Stimulated activated CD4-positive, alpha-beta T cell treated with anti-CD3 and anti-CD28 coated beads, TNF-alpha, amount 100 ng/mL, for 4 hours (primary cell): ENCODE data around the gene ARHGEF19.
"Not testable (repeated sequence)": the region's sequence is repeated elsewhere in the genome, so short reads cannot be mapped to it uniquely, and the experiment has no call there.

ENCODE experiments used
- DNase-seq, 3 experiments: peaks; one replicate each; pipeline ENCODE4 v3.0.0-alpha.2; 2020; ENCODE audit warnings: low read depth in 3 of 3

The ARHGEF19 gene

DNA sequence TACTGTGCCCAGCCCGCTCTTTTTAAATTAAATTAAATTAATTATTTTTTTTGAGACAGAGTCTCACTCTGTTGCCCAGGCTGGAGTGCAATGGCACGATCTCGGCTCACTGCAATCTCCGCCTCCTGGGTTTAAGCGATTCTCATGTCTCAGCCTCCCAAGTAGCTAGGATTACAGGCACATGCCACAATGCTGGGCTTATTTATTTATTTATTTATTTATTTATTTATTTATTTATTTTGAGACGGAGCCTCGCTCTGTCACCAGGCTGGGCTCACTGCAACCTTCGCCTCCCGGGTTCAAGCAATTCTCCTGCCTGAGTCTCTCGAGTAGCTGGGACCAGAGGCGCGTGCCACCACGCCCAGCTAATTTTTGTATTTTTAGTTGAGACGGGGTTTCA lies 10.3 kb upstream of the ARHGEF19 start:
- DNase-seq, result not testable (repeated sequence)

DNA sequence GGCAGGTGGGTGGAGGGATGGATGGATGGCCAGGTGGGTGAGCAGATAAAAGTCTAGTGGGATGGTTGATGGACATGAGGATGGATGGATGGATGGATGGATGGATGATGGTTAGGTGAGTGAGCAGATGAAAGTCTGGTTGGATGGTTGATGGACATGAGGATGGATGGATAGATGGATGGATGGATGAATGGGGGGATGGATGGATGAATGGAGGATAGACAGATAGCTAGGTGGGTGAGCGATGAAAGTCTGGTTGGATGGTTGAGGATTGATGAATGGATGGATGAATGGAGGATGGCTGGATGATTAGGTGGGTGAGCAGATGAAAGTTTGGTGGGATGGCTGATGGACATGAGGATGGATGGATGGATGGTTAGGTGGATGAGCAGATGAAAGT lies 9.0 kb upstream of the ARHGEF19 start:
- DNase-seq, result no peak

DNA sequence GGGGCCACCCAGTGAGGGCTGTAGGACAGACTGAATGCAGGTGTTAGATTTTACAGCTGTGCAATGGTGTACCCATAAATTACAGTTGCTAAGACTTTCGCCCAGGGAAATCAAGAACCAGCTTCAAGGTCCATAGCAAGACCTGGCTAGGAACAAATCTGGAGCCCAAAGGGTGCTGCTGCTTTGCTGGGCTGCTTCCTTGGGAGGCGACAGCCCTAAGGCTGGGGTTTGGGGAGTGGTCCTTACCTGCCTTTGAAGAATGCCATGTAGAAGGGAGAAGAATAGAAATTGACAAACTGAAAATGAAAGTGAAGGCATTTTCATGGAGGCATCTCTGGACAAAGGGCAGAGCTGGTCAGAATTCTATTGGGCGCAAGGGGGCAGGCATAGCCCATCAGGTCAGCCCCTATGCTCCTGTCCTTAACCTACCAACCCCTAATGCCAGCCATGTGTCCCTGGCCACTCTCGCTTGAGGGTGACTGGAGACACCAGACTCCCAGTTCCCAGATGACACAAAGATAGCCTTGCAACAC lies 7.6 kb upstream of the ARHGEF19 start:
- DNase-seq, result no peak

DNA sequence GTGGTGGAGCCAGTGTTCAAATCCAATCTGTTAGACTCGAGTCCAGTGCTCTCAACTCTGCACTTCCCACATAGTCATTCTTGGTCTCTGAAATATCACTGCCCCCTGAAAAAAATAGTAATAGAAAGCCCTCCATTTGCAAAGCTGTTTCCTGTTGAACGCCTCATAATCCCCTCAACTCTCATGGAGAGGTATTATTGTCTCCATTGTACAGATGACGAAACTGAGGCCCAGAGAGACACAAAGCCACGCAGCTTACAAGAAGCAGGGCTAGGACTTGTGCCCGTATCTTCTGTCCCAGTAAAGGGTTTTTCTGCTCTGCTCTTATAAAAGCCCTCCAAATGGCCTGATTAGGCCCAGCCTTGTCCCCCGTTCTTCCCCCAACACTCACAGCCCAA lies 6.2 kb upstream of the ARHGEF19 start:
- DNase-seq, result no peak

DNA sequence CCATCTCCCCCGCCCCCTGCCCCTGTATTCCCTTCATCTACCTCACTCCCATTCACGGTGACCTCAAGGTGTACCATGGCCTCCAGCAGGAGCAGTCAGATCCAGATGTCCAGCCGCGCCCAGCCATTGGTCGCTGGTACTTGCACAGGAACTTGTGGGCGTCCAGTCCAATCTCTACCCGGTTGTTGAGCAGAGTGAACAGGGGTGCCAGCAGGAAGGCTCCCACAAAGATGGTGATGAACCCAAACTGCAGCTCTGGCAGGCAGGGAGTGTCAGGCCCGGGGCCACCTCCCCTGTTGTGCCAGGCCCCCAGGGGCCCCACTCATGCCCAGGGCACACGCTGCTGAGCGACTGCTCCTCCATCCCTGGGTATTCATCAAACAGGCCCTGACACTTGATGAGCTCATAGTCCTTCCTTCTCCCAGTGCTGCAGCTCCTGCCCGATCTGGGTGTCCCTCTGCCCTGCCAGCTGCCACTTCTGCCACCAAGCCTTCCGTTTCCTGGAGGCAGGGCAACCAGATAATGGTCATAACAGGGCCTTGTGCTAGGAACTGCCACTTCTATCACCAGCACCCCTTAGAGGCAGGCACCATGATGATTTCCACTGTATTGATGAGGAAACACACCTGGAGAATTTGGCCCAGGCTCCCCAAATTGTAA lies 5.7 kb upstream of the ARHGEF19 start:
- DNase-seq, result no peak

DNA sequence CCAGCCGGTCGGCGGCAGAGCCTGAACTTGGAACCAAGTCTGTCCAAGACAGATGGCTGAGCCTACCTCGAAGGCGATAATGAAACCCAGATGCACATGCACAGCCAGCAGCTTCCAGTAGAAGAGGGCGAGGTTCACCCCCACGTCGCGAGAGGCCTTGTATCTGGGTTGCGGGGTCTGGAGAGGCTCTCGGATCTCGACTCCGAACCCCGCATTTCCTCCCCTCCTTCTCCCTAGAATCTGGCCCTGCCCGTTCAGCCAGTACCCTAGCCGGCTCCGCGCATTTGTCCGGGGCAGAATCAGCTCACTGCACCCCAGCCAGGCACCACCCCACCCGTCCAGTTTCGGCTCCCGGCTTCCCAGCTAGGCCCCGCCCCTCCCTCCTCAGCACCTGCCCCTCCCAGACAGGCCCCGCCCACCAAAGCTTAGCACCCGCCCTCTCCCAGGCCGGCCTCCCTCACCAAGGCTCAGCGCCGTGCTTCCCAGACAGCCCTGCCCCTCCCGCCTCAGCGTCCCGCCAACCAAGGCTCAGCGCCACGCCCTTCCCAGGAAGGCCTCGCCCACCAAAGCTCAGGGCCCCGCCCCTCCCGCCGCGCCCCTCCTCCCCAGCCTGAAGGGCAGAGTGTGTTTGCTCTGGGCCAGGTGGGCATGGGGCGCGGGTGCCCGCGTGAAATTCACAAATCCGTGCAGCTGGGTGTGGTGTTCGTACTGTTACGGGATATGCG lies 4.8 kb upstream of the ARHGEF19 start:
- DNase-seq, result peak; percentile 85 to 90 (median 90)

DNA sequence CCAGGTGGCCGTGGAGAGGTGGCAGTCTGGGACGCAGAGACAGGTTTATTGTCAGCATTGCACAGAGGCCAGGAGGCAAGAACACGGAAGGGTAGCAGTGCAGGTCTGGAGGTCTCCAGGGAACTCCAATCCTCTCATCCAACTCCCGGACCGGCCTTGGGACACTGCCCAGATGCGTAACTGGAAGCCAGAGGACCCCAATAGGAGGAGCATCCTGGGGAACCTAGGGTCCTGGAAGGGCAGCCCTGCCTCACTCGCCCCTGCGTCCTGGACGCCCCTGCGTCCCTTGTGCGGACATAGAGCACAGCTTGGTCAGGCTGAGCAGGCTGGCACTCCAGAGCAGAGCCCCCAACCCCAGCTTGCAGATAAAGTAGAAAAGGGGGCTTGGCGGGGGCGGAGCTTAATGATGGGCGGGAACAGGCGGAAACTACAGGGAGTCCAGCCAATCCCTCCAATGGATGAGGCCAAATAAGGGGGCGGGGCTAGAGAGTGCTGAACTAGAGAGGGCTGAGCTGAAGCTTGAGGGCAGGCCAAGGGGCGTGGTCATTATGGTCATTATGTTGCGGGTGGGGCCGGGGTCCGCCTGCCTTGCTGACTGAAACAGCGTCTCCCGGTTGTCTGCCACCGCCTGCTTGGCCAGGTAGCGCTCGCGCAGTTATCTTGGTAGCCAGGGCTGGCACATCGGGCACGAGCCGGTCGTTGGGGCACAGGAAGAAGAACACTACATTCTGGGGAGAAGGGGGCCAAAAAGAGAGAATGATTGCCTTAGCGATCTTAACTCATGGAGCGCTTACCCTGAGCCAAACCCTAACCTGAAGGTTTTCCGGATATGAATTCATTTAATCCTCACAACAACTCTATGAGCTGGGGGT lies 3.7 kb upstream of the ARHGEF19 start:
- DNase-seq, result no peak

DNA sequence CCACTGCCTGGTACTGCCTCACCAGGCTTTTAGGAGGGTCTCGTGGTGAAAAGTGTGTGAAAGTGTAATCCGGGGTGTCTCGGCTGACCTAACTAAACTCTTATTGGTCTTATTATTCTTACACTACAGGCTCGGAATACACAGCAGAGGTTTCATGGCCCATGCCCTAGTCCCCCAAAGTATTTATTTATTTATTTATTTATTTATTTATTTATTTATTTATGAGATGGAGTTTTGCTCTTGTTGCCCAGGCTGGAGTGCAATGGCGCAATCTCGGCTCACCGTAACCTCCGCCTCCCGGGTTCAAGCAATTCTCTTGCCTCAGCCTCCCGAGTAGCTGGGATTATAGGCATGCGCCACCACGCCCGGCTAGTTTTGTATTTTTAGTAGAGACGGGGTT lies 2.8 kb upstream of the ARHGEF19 start:
- DNase-seq, result not testable (repeated sequence)

DNA sequence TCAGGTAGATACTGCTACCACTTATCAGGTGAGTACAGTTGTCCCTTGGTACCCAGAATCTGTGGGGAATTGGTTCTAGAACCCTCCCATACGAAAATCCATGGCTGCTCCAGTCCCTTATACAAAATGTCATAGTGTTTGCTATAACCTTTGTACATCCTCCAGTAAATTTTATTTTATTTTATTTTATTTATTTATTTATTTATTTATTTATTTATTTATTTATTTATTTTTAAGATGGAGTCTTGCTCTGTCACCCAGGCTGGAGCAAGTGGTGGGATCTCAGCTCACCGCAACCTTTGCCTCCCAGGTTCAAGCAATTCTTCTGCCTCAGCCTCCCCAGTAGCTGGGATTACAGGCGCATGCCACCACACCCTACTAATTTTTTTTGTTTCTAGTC lies 1.1 kb upstream of the ARHGEF19 start:
- DNase-seq, result not testable (repeated sequence)

DNA sequence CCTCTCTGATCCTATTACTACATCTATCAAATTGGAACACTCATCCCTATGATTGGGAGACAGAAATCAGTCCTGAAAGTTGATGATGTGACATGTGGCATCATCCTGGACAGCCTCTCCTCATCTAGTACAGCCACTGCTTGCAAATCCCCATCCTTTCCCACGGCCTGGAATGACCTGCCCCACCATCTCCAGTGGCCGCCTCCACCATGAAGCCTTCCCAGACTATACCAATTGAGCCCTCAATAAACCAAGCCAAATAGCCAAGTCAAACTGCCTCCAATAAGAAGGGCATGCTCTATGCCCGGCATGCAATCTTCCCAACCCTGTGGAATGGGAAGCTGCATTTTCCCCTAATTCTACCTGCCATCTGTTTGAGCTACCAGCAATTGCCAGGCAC lies 561 bp upstream of the ARHGEF19 start:
- no peak for DNase-seq

DNA sequence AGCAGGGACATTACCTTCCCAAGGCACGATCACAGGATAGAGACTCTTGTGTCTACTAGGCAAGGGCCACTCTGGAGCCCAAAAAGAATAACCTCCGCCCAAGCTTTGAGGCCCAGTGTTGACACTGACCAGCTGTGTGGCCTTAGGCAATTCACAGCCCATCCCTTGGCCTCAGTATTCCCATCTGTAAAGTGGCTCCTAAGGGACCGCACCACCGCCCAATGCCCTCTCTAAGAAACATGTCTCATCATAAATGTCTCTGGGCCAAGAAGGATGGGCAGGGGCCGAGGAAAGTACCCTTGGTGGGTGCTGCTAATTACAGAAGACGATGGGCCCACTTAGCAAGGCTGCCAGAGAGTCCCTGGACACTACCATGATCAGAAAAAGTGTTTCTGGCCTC lies 628 bp downstream of the ARHGEF19 start:
- DNase-seq, result no peak

DNA sequence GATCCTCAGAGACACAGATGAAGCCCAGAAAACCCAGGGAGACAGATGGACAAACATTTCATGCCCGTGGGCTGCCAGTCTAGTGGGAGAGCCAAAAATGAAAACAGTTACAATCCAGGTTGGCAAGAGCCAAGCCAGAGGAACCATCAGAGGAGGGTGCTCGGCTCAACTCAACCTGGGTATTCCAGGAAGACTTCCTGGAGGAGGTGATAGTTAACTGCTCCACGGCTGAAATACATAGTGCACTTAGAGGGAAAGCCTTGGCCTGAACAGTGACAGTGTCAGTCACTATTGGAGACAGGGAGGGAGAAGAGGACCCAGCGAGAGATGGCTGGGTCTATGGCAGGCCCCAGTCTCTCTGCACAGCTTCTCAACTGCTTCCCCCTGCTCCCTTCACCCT lies 1.9 kb downstream of the ARHGEF19 start:
- no peak for DNase-seq

DNA sequence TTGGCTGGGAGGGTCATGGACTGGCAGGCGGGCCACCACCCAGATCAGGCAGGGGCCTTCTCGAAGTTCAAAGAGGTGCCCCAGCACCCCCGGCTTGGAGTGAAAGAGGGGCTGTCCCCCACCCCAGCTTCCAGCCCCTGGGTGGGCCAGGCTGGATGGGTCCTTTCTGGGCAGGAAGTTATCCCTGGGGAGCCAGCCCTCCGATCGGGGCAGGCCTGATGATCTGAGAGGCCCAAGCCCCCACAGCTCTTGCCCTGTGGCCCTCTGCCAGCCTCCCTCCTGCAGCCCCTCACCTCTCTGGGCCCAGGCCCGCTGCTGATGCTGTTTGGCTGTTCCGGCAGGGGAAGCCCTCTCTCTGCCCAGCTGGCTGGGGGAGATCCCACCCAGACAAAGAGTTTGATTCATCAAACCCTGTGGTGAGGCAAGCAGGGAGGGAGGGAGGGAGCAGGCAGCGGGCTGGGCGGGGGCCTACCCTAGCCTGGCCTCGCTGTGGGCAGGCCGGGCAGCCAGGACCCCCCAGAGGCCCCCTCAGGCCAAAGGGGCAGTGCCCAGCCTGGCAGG lies 2.5 kb downstream of the ARHGEF19 start:
- no peak for DNase-seq

DNA sequence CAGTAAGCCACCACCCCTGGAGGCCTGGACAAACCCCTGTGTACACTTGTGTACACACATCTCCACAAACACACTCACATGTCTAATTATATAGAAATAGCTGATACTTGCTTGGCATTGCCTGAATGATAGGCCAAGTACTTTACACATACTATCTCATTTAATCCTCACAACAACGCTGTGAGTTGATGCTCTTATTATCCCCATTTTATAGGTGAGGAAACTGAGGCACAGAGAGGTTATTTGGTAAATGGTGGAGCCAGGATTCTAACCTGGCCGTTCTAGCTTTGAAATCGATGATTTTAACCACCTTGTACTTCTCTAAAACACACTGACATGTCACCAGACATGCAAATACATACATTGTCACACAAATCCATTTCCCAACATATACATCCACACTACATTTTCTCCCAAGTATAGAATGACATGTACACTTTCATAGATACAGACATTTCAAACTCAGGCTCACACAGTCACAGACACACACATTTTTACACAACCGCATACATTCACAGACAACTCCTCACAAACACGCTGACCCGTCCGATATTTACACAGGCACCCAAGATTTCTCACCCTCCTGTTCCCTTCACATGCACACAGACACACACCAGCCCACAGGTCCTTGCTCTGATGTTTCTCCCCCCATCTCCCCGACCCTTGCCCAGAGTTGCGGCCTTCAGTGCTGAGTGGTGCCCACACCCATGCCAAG lies 3.2 kb downstream of the ARHGEF19 start:
- DNase-seq, result no peak

DNA sequence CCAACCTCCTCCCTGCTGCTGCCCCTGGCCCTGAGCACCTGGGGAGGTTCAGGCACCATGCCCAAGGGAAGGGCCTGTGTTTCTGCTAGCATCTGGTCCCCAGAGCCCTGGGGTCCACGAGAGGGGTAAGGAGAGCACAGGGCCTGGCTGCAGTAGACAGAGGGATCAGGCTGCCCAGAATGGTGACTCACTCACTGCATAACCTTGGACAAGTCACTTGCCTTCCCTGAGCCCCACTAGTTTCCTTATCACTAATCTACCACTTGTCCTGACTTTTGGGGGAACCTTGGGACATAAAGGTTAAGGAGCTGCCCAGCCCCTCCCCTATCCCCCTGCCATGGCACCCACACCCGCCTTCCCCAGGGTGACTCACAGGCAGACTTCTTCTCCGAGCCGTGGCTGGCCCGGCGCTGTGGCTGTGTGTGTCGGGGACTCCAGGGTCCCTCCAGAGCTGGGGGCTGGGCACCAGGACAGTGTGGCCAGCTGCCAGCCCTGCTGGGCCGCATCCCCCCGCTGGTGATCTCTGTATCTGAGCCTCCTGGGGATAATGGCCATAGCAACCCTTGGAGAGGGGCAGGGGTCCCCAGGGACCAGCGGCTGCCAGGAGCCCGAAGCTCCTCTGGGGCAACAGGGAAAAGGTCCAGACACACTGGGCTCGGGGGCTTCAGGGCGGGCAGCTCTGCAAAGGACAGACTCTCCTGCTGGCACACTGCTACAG lies 4.0 kb downstream of the ARHGEF19 start:
- DNase-seq, result no peak

DNA sequence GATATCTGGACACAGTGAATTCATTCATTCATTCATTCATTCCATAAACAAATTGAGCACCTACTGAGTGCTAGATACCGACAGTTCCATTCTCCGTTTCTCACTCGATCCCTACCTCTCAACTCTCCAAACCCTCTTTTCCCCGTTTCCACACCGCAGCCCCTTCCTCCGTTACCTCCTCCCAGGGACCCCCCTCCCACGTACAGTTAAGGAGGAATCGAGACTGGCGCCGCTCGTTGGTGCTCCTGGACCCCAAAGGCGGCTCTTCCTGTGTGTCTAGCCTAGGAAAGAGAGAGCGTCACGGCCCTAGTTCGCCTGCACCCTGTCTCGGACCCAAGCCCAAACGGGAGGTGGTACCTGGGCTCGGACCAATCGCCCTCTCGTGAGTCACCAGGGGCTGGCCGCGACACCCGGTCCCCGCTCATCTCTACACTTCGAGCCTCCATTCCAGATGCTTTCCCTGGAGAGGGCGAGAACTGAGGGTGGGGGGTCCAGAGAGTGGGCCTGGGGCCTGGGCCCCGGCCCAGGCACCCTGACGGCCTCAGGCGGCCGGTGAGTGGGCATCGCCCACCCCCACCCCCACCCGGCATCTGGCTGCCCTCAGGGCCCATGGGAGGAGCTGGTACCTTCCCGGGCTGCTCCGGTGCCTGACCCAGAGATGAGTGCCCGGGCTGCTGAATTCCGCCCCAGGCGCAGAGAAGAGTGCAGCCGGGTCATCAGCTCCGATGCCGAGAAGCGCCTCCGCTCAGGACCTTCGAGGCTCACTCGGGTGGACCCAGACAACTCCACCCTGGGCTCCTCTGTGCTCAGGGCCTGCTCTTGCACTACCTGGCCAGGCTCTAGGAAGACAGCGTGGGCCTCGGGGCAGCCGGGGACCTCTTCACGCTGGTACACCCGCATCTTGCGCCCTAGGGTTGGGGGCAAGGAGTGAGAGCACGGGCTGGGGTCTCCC lies 4.9 kb downstream of the ARHGEF19 start:
- no peak for DNase-seq

DNA sequence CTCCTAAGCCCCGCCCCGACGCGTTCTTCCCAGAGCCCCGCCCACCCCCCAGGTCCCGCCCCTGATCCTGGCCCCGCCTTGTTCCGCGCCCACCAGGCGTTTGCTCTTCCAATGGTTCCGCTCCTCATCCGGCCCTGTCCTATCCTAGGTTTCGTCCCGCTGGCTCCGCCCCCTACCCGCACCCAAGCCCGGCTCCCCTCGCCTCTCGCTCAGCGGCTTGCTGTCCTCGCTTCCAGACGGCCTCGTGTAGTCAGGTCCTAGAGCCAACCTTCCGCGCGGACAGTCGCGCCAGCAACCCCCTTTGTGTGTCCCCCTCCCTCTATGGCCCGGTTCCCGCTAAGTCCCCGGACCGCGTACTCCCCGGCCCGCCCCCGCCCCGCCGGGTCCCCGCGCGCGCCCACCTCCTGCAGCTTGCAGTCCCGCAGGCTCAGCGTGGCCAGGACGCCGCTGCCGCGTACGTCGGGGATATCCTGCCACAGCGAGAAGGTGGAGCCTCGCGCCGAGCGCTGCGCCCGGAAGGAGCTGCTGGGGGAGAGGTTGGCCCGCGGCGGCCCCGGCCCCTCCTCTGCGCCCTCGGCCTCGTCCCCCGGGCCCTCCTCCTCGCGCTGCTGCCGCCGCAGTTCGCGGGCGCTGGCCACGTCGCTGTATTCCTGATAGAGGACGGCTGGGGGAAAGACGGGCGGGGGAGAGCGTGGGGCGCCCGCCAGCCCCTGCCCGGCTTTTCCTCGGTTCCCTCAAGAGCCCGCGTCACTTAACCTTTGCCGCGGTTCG lies 5.7 kb downstream of the ARHGEF19 start:
- peak; percentile 83 to 90 (median 86) for DNase-seq

DNA sequence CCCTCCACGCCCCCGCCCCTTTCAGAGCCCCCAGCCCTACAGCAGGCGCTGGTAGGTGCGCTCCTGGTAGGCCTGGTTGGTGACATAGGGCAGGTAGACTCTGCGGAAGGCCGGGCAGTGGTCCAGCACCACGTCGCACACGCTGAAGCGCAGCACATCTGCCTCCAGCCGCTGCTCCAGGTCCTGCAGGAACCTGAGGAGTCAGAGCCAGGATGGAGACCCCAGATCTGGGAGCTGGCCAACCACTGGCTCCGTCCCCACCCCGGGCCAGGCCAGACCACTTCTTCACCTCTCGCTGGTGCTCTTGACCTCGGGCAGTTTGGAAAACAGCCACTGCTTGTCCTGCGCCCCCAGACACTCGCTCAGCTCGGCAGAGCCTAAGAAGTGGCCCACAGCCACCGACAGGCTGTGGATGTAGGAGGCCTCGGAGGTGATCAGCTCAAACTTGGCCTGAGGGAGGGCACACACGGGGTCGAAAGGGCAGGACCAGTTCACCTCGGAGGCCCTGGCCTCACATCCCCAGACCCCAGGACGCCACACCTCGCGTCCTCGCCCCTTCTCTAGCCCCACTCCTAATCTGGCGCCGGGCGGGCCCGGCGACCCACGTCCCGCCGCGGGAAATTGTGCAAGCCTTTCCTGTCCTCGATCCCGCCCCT lies 6.4 kb downstream of the ARHGEF19 start:
- no peak for DNase-seq
